IPS DF 6.9 (cell line): Measurements from ENCODE around the gene ZNF593.

Experiments used
- DNase-seq: peaks from one replicate; pipeline ENCODE4 v3.0.0-alpha.2; 2013; ENCODE audit warnings: low read depth, low spot score
- H3K27ac ChIP-seq: one replicate; pipeline ENCODE4 v1.5.1; 2013; ENCODE audit warnings: low read length, control low read depth
- H3K27me3 ChIP-seq: 2 replicates; pipeline ENCODE4 v1.6.1; 2013; ENCODE audit warnings: mild to moderate bottlenecking, low read length; ENCODE audit not compliant: control insufficient read depth, insufficient read depth
- H3K36me3 ChIP-seq: 2 replicates; pipeline ENCODE4 v1.6.1; 2013; ENCODE audit warnings: low read length; ENCODE audit not compliant: control insufficient read depth, insufficient read depth
- H3K4me1 ChIP-seq: 2 replicates; pipeline ENCODE4 v1.6.1; 2013; ENCODE audit warnings: low read length; ENCODE audit not compliant: control insufficient read depth, insufficient read depth
- H3K4me3 ChIP-seq: 2 replicates; pipeline ENCODE4 v1.5.1; 2013; ENCODE audit warnings: mild to moderate bottlenecking, low read length
- H3K9me3 ChIP-seq: 2 replicates; pipeline ENCODE4 v1.6.1; 2013; ENCODE audit warnings: low read length, inconsistent platforms; ENCODE audit not compliant: control insufficient read depth, insufficient read depth
- WGBS: extraction: QIAGEN DNeasy Blood & Tissue Kit; methylation state at CpG from one replicate; pipeline ENCODE4 v1.1.7; 2013; ENCODE audit warnings: mixed read lengths, missing lambda C conversion rate; ENCODE audit not compliant: insufficient read length, insufficient coverage; 5-methylcytosine and 5-hydroxymethylcytosine counted together

Gene ZNF593

DNA sequence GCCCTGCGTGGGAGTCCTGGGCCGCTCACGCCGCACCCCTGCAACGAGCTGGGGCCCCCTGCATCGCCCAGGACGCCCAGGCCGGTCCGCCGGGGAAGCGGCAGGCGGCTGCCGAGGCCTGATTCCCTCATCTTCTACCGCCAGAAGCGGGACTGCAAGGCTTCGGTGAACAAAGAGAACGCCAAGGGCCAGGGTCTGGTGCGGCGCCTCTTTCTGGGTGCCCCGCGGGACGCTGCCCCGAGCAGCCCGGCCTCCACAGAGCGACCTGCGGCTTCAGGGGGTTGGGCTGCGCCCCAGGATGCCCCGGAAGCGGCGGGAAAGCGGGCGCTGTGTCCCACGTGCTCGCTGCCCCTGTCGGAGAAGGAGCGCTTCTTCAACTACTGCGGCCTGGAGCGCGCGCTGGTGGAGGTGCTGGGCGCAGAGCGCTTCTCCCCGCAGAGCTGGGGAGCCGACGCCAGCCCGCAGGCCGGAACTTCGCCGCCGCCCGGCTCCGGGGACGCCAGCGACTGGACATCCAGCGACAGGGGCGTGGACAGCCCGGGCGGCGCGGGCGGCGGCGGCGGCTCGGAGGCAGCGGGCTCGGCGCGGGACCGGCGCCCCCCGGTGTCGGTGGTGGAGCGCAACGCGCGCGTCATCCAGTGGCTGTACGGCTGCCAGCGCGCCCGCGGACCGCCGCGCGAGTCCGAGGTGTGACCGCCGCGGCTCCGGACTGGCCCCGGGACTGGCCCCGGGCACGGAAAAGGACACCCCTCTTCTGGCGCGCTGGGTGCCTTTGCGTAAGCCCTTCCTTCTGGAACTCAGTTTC is 8.1 kb upstream of the ZNF593 start:
- peak overlapping the region; percentile 38; the same call in 1 of the 2 replicates for H3K4me3 ChIP-seq
- H3K9me3 ChIP-seq: no peaks in the 10 kb centered on the region
- no peak for DNase-seq
- H3K4me1 ChIP-seq: peaks cover 10% of the 10 kb centered on the region
- H3K36me3 ChIP-seq: no peaks in the 10 kb centered on the region
- no CpG with 5 or more reads among the region's 98 CpGs for WGBS
- H3K27ac ChIP-seq: no peak overlapping the region
- peaks cover 26% of the 10 kb centered on the region for H3K27me3 ChIP-seq

DNA sequence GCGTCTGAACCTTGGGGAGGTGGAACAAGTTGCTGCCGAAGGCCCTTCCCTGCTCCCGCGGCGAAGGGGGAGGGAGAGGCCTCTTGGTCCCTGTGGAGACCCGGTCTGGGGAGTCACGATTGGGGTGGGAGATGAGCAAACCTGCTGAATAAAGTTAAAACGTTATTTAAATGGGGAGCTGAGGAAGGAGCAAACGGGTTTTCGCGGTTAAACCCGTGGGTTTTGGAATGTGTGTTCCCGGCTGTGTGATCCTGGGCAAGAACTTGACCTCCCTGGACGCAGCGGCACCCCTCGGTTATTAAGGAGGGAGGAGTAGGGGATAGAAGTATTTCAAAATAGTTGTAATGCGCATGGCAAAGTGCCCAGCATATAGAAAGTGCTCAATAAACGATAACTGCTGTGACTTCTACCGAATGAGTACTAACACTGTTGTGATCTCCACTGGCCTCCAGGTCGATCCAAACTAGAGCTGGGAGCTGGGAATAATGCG is 7.4 kb upstream of the ZNF593 start:
- no peak overlapping the region for H3K27ac ChIP-seq
- H3K4me3 ChIP-seq: peak overlapping the region; percentile 38; the same call in 1 of the 2 replicates
- no CpG with 5 or more reads among the region's 21 CpGs for WGBS

DNA sequence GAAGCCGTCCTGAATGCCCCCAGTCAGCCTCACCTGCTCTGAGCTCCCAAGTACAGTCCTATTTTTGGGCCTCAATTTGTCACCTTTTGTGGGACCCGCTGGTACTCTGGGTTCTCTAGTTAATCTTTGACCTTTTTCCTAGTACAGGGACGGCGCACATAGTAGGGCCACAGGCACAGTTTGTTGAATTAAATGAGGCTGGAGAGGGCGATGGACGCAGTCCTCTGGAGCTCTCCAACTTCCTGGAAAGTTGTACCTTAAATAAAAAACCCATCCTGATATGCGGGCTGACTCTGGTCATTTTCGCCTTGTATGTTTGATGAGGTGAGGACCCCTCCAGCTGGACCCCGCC is 6.0 kb upstream of the ZNF593 start:
- no CpG with 5 or more reads among the region's 9 CpGs for WGBS
- no peak for DNase-seq
- Histone ChIP-seq H3K27me3 (peaks cover 24% of the 10 kb centered on the region), H3K9me3 (no peaks in the 10 kb centered on the region), H3K4me1 (peaks cover 10% of the 10 kb centered on the region), H3K36me3 (no peaks in the 10 kb centered on the region), H3K27ac (no peak overlapping the region), H3K4me3 (no peak overlapping the region)

More for the DNA sequence above, 7.4 kb upstream of the ZNF593 start:
- H3K27me3 ChIP-seq: peaks cover 24% of the 10 kb centered on the region
- H3K36me3 ChIP-seq: no peaks in the 10 kb centered on the region
- no peak for DNase-seq
- peaks cover 10% of the 10 kb centered on the region for H3K4me1 ChIP-seq
- H3K9me3 ChIP-seq: no peaks in the 10 kb centered on the region

DNA sequence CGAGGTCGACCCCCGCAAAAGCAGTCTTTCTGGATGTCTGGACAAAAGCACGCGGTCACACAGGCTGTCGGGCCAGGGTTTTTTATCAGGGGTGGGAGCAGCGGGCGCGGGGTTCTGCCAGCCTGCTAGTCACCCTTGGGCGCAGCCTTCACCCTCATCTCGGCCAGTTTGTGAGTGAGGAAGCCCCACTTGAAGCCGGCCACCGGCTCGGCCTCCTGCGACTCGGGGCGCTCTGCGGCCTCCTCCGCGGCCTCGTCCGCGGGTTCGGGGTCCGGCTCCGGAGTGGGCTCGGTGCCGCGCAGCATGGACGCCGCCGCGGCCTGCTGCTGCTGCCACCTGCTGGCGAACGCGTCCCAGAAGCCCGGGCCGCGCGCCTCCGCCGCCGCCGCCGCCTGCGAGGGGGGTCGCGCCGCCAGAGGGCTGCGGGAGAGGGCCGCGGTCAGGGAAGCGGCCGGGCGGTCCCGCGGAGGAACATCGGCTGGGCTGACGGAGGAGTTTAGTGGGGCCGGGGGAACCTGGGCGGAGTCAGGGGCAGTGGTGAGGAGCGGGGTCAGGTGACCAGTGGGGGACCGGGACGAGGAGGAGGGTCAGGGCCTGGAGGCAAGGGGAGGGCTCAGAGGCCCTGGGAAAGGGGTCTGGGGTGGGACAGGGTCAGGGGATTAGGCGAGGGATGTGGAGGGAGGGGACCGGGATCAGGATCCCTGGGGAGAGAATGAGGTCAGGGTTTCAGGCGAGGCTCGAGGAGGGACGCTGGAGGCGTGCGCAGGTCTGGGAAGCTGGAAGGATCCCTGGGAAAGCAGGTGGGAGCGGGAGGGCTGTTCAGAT is 5.5 kb upstream of the ZNF593 start:
- Histone ChIP-seq H3K36me3 (no peaks in the 10 kb centered on the region), H3K4me3 (peak overlapping the region; percentile 27; the same call in 1 of the 2 replicates), H3K27ac (no peak overlapping the region), H3K9me3 (no peaks in the 10 kb centered on the region), H3K27me3 (peaks cover 24% of the 10 kb centered on the region), H3K4me1 (peaks cover 8% of the 10 kb centered on the region)
- no CpG with 5 or more reads among the region's 72 CpGs for WGBS
- DNase-seq: no peak

DNA sequence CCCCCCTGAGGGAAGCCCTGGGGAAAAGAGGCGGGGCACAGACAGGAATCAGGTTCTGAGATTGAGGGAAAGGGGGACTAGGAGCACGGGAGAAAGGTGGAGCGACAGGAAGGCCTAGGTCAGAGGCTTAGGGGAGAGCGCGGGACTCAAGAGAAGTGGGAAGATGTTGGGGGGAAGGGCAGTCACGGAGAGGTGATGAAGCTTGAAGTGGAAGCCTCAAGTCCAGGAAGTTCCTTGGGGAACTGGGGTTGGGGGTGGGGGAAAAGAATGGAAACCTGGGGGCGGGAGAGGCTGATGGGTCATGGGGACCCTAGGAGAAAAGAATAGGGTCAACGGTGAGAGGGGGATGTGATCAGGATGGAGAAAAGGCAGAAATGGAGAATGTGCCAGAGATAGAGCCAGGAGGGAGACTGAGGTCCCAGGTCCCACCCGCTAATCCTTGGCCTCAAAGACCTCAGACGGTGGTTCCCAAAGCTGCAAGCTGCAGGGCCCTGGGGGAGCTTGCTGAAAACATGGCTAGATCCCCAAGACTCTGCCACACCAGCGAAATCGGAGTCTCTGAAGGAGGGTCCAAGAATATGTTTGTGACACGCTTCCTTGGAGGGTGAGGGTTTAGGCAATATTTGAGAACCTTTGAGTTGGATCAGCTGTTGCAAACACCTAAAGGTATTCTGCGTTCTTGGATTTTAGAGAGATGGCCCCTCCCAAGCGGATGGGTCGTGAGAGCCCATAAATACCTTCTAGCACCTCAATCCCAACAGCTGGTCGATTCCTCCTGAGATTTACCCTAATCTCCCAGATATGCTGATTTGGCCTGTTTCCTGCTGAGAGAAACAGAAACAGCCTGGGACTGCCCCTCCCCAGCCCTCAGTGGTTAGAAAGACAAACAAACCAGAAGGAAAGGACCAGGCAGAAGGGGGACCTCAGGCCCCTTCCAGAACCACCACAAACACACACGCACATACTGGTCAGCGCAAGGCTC is 4.6 kb upstream of the ZNF593 start:
- peak overlapping the region; percentile 27; the same call in 1 of the 2 replicates for H3K4me3 ChIP-seq

DNA sequence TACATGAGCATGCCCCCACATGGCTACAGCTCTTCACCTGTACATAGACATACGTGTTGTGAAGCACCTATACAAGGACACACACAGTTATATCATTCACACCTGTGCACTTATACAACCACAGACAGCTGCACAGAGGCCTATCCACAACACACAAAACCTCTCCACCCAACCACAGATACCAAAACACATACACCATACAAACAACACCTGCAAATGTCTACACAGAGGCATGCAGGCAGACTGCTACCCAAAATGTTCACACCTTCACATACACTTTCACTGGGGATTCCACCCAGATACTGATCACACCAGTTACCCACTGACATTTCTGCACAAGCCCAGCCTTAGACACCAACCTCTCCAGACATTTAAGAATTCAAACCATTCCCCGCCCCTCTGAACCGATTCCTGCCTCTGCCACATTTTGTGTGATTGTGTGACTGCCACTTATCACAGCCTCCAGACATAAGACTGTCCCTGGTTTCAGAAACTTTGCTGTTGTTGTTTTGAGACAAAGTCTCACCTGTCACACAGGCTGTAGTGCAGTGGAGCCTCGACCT is 2.9 kb upstream of the ZNF593 start:
- H3K36me3 ChIP-seq: no peaks in the 10 kb centered on the region
- H3K4me1 ChIP-seq: peaks cover 10% of the 10 kb centered on the region
- no peak overlapping the region for H3K27ac ChIP-seq
- H3K4me3 ChIP-seq: no peak overlapping the region
- H3K9me3 ChIP-seq: no peaks in the 10 kb centered on the region
- DNase-seq: no peak
- peaks cover 17% of the 10 kb centered on the region for H3K27me3 ChIP-seq
- no CpG with 5 or more reads among the region's 4 CpGs for WGBS

More for the DNA sequence above, 4.6 kb upstream of the ZNF593 start:
- WGBS: no CpG with 5 or more reads among the region's 19 CpGs
- Histone ChIP-seq H3K36me3 (no peaks in the 10 kb centered on the region), H3K4me1 (peaks cover 7% of the 10 kb centered on the region), H3K9me3 (no peaks in the 10 kb centered on the region), H3K27me3 (peaks cover 24% of the 10 kb centered on the region), H3K27ac (no peak overlapping the region)
- no peak for DNase-seq

DNA sequence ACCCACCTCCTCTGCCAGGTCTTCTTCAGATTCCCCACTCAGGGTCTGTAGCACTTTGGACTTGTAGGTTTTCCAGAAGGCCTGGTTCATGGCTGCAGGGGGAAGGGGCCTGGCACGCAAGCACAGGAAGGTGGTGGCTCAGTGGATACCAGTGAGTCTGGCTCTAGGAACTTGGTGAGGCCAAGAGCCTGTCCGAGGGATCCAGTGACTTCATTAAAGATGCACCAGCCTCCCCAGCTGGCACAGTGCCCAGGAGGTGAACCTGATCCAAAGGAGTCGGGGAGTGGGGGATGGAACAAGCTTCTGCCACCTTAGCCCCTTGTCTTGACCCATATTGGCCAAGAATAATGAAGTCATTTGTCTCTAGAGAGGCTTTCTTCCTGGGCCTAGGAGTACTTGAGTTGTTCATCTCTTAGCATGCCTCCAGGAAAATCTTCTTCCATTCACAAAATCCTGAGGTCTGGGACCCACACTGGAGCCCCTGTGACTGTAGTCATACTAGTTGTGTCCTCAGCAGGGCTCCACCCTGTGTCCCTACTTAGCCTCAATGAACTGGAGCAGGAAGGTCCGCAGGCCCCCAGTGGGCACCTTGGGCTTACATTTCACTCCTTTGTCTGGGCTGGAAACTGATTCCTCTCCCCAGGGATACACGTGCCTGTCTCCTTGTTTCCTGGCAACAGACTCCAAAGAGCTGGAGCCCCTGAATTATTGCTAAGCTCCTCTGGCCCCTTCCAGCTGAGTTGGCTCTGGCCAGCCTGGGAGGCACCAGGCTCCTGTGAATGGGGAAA is 1.1 kb upstream of the ZNF593 start, which contains the start of gene C1orf232:
Gene C1orf232, minus strand, starts transcription at position 554 of the 788 bp plus-strand sequence. Its CDS starts 464 bp downstream, at position 90.
- peak within 1 kb of the TSS; percentile 84; the same call in 1 of the 2 replicates for H3K4me3 ChIP-seq
- H3K27ac ChIP-seq: no peak within 1 kb of the TSS
- H3K4me1 ChIP-seq: peaks cover 10% of the 10 kb centered on the region
- H3K9me3 ChIP-seq: no peaks in the 10 kb centered on the region
- no peak for DNase-seq
- H3K36me3 ChIP-seq: no peaks in the 10 kb centered on the region
- H3K27me3 ChIP-seq: peaks cover 4% of the 10 kb centered on the region; the same call in 1 of the 2 replicates
- WGBS: no CpG with 5 or more reads among the region's 5 CpGs

DNA sequence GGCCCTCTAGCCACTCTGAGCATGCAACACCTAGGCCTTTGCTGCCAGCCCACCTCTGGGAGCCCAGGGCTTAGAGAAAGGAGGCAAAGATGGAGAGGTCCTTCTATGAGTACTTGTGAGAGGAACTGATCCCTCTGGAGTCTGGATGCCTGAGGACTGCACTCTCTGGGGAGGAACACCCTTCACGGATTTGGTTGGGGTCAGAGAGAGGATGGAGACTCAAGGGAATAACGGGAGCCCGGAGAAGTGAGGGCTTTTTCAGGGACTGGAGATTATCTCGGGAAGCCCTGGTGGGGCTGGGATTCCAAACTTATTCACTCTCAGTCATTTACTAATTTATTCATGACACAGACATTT is 532 bp upstream of the ZNF593 start:
- WGBS: no CpG with 5 or more reads among the region's 4 CpGs
- H3K9me3 ChIP-seq: no peaks in the 10 kb centered on the region
- H3K4me3 ChIP-seq: no peak overlapping the region
- peaks cover 10% of the 10 kb centered on the region for H3K4me1 ChIP-seq
- no peaks in the 10 kb centered on the region for H3K36me3 ChIP-seq
- DNase-seq: no peak
- no peak overlapping the region for H3K27ac ChIP-seq
- no peaks in the 10 kb centered on the region for H3K27me3 ChIP-seq

DNA sequence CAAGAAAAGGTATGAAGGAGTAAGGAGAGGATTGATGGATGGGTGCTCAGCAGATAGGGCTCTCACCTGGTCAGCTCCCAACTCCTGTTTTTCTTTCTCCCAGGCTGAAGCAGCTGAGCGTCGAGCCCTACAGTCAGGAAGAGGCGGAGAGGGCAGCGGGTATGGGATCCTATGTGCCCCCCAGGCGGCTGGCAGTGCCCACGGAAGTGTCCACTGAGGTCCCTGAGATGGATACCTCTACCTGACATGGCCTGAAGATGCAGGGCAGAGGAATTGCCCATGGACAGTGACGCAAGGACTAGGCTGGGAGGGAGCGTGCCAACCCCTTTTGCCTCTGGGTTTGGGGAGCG is 739 bp downstream of the ZNF593 start:
- DNase-seq: no peak
- Histone ChIP-seq H3K27ac (no peak overlapping the region), H3K9me3 (no peaks in the 10 kb centered on the region), H3K4me3 (peak overlapping the region; percentile 84; the same call in 1 of the 2 replicates), H3K4me1 (peaks cover 5% of the 10 kb centered on the region), H3K27me3 (no peaks in the 10 kb centered on the region), H3K36me3 (no peaks in the 10 kb centered on the region)
- WGBS: no CpG with 5 or more reads among the region's 9 CpGs
